Lower leg skin (tissue), 3 donors: ENCODE data around the gene AUH.

Experiments
- CTCF ChIP-seq, 3 donors: fragments of 450-650 bp; IDR thresholded peaks; one replicate each; pipeline ENCODE4 v1.5.1; 2016; ENCODE audit warnings: antibody characterized with exemption in 3 of 3, mild to moderate bottlenecking in 3 of 3, moderate library complexity in 2 of 3
- POLR2A ChIP-seq, 2 donors: fragments of 450-650 bp; IDR thresholded peaks; one replicate each; pipeline ENCODE4 v1.6.1; 2016 to 2017; ENCODE audit warnings: antibody characterized with exemption in 2 of 2, mild to moderate bottlenecking in 1 of 2, moderate library complexity in 1 of 2

- TF ChIP-seq CTCF (IDR thresholded peaks at IDR 0.05) (no peak), POLR2A (IDR thresholded peaks at IDR 0.05) (no peak)
These were observed 85.2 kb downstream of the AUH start for GRCh38 chr9:91276513-91276912.
